ENCODE results near the gene PCDHGA12. TPM values are rescaled to one million over a fixed set of nuclear protein-coding genes. Genes with fewer than 3 reads are reported as not detected.
"Not testable (repeated sequence)": the region's sequence is repeated elsewhere in the genome, so short reads cannot be mapped to it uniquely, and the experiment has no call there.

Gene PCDHGA12
- total RNA-seq, 2 experiments from 2014 or later, result not detected

DNA sequence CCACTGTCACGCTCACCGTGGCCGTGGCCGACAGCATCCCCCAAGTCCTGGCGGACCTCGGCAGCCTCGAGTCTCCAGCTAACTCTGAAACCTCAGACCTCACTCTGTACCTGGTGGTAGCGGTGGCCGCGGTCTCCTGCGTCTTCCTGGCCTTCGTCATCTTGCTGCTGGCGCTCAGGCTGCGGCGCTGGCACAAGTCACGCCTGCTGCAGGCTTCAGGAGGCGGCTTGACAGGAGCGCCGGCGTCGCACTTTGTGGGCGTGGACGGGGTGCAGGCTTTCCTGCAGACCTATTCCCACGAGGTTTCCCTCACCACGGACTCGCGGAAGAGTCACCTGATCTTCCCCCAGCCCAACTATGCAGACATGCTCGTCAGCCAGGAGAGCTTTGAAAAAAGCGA lies 2.4 kb downstream of the PCDHGA12 start:
- H3K36me3 Mint-ChIP-seq (ENCODE audit: low read depth), result peaks cover 16% of the 10 kb centered on the region
- H3K9me3 Mint-ChIP-seq, result peaks cover 26% of the 10 kb centered on the region
- DNase-seq, H3K27ac Mint-ChIP-seq, CTCF ChIA-PET, H3K4me3 Mint-ChIP-seq, POLR2A ChIA-PET: not testable (repeated sequence)
- H3K4me1 Mint-ChIP-seq, result peaks cover 11% of the 10 kb centered on the region
- H3K27me3 Mint-ChIP-seq, result peaks cover 37% of the 10 kb centered on the region

DNA sequence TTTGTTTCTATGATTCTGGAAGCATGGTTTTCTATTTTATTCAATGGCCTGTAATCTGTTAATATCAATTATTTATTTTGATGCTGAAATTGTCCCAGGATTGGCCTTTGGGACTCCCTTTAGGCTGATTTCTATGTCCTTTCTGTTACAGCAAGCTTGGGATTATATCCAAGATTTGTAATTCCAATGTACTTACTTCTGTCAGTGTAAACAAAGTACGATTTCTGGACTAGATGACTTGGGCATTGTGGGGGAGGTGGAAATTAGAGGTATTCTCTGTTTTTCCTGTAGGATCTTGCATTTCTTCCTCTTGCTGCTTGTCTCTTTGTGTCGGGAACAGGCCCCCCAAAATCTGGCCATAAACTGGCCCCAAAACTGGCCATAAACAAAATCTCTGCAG lies 3.7 kb downstream of the PCDHGA12 start:
- DNase-seq, result no peak
- Mint-ChIP-seq H3K4me3 (no peak overlapping the region), H3K9me3 (peaks cover 21% of the 10 kb centered on the region), H3K27ac (no peak overlapping the region), H3K36me3 (ENCODE audit: low read depth) (peaks cover 16% of the 10 kb centered on the region), H3K27me3 (peaks cover 33% of the 10 kb centered on the region), H3K4me1 (peaks cover 11% of the 10 kb centered on the region)
- ChIA-PET POLR2A (no interaction called here), CTCF (interaction anchor here (0.7 kb wide), 1 partner anchor 158 kb away, joined by 4 read pairs; no protein-coding TSS in a partner anchor)

DNA sequence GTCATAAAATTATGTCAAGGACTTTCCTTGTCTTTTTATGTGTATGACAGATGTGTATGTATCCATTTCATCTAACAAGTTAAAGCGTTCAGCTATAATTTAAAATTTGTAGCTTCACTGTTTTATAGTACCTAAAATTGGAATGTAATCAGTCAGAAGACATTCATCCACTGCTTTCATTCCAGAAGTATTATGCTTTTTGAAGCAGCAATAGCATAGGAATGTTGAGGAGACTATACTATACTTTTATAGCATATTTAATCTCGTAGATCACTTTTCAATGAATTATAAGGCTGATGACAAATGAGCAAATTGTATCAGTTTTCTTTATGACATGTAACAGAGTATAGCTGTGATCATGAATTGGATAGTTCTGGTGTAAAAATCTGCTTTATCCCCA lies 6.9 kb downstream of the PCDHGA12 start:
- Mint-ChIP-seq H3K27me3 (peaks cover 13% of the 10 kb centered on the region), H3K36me3 (ENCODE audit: low read depth) (peaks cover 6% of the 10 kb centered on the region), H3K9me3 (peaks cover 4% of the 10 kb centered on the region), H3K27ac (no peak overlapping the region), H3K4me3 (no peak overlapping the region), H3K4me1 (peaks cover under 1% of the 10 kb centered on the region)
- ChIA-PET CTCF (no interaction called here), POLR2A (no interaction called here)
- no peak for DNase-seq

- Mint-ChIP-seq H3K27ac (no peak overlapping the region), H3K36me3 (ENCODE audit: low read depth) (no peaks in the 10 kb centered on the region), H3K4me1 (no peaks in the 10 kb centered on the region), H3K27me3 (peaks cover 5% of the 10 kb centered on the region), H3K4me3 (no peak overlapping the region), H3K9me3 (no peaks in the 10 kb centered on the region)
- CTCF ChIA-PET, result no interaction called here
- POLR2A ChIA-PET, result interaction anchor here (0.7 kb wide), 1 partner anchor 75 kb away, joined by 3 read pairs; no protein-coding TSS in a partner anchor
- DNase-seq, result no peak
Measured at GRCh38 chr5:141439411-141440141, 9.3 kb downstream of the PCDHGA12 start.

- Mint-ChIP-seq H3K27ac (no peak overlapping the region), H3K4me3 (no peak overlapping the region), H3K36me3 (ENCODE audit: low read depth) (no peaks in the 10 kb centered on the region), H3K27me3 (peaks cover 4% of the 10 kb centered on the region), H3K4me1 (no peaks in the 10 kb centered on the region), H3K9me3 (no peaks in the 10 kb centered on the region)
- no peak for DNase-seq
- POLR2A ChIA-PET, result interaction anchor here (0.7 kb wide), 1 partner anchor 76 kb away, joined by 3 read pairs; no protein-coding TSS in a partner anchor
- CTCF ChIA-PET, result no interaction called here
Measured at GRCh38 chr5:141440341-141440740, 10.0 kb downstream of the PCDHGA12 start.

GRCh38 chr5:141441571-141442170 lies 11.4 kb downstream of the PCDHGA12 start:
- DNase-seq, result no peak
- no peak overlapping the region for H3K27ac Mint-ChIP-seq
- H3K4me3 Mint-ChIP-seq, result no peak overlapping the region
- POLR2A ChIA-PET, result no interaction called here
- H3K4me1 Mint-ChIP-seq, result no peaks in the 10 kb centered on the region
- H3K27me3 Mint-ChIP-seq, result peaks cover 6% of the 10 kb centered on the region
- H3K36me3 Mint-ChIP-seq (ENCODE audit: low read depth), result no peaks in the 10 kb centered on the region
- no peaks in the 10 kb centered on the region for H3K9me3 Mint-ChIP-seq
- CTCF ChIA-PET, result no interaction called here

- CTCF ChIA-PET, result interaction anchor here (1.1 kb wide), 1 partner anchor 68 kb away, joined by 3 read pairs; the partner anchor contains the start of gene PCDHGB5
- Mint-ChIP-seq H3K9me3 (no peaks in the 10 kb centered on the region), H3K36me3 (ENCODE audit: low read depth) (no peaks in the 10 kb centered on the region), H3K27me3 (peaks cover 10% of the 10 kb centered on the region), H3K27ac (no peak overlapping the region), H3K4me1 (no peaks in the 10 kb centered on the region), H3K4me3 (no peak overlapping the region)
- POLR2A ChIA-PET, result no interaction called here
- DNase-seq, result no peak
Measured at GRCh38 chr5:141465351-141465750, 35.0 kb downstream of the PCDHGA12 start.

DNA sequence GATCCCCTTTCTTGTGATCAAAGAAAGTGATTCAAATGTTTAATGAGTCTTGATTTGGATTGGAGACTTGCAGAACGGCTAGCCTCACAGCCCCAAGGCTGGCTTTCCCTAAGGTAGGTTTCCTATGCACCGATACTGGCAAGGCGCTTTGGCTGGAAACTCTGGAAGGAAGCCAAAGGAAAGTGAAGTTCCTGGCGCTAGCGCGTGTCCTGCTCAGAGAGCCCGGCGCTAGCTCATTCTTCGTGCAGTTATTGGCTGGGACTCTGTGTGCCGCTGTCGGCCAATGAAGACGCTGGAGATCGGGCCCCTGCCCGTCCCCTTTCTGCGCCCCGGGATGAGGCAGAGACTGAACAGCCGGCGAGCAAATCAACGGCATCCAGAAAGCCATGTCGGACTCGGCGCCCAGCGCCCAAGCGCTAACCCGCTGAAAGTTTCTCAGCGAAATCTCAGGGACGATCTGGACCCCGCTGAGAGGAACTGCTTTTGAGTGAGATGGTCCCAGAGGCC lies 45.4 kb downstream of the PCDHGA12 start, which contains the start of gene PCDHGC3:
Gene PCDHGC3, plus strand, starts transcription at position 342 of the 507 bp plus-strand sequence. Its CDS starts 151 bp downstream, at position 493.
- Mint-ChIP-seq H3K27me3 (peaks cover 66% of the 10 kb centered on the region), H3K4me1 (peaks cover 19% of the 10 kb centered on the region), H3K9me3 (no peaks in the 10 kb centered on the region), H3K36me3 (ENCODE audit: low read depth) (peaks cover 7% of the 10 kb centered on the region), H3K27ac (peak within 1 kb of the TSS; percentile 46), H3K4me3 (peak within 1 kb of the TSS; percentile 69)
- POLR2A ChIA-PET, result no interaction called here
- CTCF ChIA-PET, result interaction anchor here (0.7 to 2.4 kb wide), 6 partner anchors 10 to 57 kb away, joined by 3 to 6 read pairs (median 4); partner anchors contain the start of gene PCDHGC4
- DNase-seq, result no peak

GRCh38 chr5:141476132-141476911 lies 46.0 kb downstream of the PCDHGA12 start:
- ChIA-PET CTCF (interaction anchor here (0.7 to 2.4 kb wide), 3 partner anchors 9 to 17 kb away, joined by 3 to 6 read pairs (median 3); partner anchors contain the start of gene PCDHGC4), POLR2A (no interaction called here)
- Mint-ChIP-seq H3K36me3 (ENCODE audit: low read depth) (peaks cover 7% of the 10 kb centered on the region), H3K27me3 (peaks cover 68% of the 10 kb centered on the region), H3K4me3 (peak overlapping the region; percentile 69), H3K4me1 (peaks cover 19% of the 10 kb centered on the region), H3K9me3 (no peaks in the 10 kb centered on the region), H3K27ac (peak overlapping the region; percentile 46)
- DNase-seq, result no peak

DNA sequence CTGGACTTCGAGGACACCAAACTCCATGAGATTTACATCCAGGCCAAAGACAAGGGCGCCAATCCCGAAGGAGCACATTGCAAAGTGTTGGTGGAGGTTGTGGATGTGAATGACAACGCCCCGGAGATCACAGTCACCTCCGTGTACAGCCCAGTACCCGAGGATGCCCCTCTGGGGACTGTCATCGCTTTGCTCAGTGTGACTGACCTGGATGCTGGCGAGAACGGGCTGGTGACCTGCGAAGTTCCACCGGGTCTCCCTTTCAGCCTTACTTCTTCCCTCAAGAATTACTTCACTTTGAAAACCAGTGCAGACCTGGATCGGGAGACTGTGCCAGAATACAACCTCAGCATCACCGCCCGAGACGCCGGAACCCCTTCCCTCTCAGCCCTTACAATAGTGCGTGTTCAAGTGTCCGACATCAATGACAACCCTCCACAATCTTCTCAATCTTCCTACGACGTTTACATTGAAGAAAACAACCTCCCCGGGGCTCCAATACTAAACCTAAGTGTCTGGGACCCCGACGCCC lies 46.8 kb downstream of the PCDHGA12 start:
- Mint-ChIP-seq H3K9me3 (no peaks in the 10 kb centered on the region), H3K27me3 (peaks cover 70% of the 10 kb centered on the region), H3K27ac (peak overlapping the region; percentile 19), H3K36me3 (ENCODE audit: low read depth) (peaks cover 7% of the 10 kb centered on the region), H3K4me1 (peaks cover 19% of the 10 kb centered on the region), H3K4me3 (peak overlapping the region; percentile 44)
- POLR2A ChIA-PET, result no interaction called here
- CTCF ChIA-PET, result interaction anchor here (2.4 kb wide), 1 partner anchor 8 kb away, joined by 6 read pairs; the partner anchor contains the start of gene PCDHGC4
- no peak for DNase-seq

- POLR2A ChIA-PET, result no interaction called here
- Mint-ChIP-seq H3K27ac (no peak overlapping the region), H3K4me3 (no peak overlapping the region), H3K4me1 (peaks cover 19% of the 10 kb centered on the region), H3K27me3 (peaks cover 77% of the 10 kb centered on the region), H3K36me3 (ENCODE audit: low read depth) (peaks cover 7% of the 10 kb centered on the region), H3K9me3 (no peaks in the 10 kb centered on the region)
- CTCF ChIA-PET, result interaction anchor here (0.6 to 0.9 kb wide), 2 partner anchors 25 to 28 kb away, joined by 4 to 6 read pairs; no protein-coding TSS in a partner anchor
- no peak for DNase-seq
Measured at GRCh38 chr5:141477815-141478214, 47.5 kb downstream of the PCDHGA12 start.

DNA sequence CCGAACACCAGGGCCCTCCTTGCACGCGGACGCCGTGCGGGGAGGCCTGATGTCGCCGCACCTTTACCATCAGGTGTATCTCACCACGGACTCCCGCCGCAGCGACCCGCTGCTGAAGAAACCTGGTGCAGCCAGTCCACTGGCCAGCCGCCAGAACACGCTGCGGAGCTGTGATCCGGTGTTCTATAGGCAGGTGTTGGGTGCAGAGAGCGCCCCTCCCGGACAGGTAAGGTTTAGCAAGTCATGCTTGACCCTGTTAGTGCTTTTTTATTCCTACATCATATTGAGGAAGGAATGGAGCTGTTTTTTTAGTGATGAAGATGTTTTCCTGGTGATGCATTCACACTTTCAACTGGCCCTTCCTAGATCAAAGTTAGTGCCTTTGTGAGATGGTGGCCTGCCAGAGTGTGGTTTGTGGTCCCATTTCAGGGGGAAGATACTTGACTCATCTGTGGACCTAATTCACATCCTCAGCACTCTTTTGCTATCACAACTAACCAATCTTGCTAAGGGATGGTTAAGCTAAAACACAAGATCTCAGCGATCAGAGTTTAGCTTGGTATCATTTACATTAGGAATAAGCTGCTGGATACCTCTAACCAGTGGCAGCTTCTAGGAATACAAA lies 48.1 kb downstream of the PCDHGA12 start:
- no peak overlapping the region for H3K4me3 Mint-ChIP-seq
- POLR2A ChIA-PET, result no interaction called here
- DNase-seq, result no peak
- H3K27me3 Mint-ChIP-seq, result peaks cover 82% of the 10 kb centered on the region
- peaks cover 19% of the 10 kb centered on the region for H3K4me1 Mint-ChIP-seq
- CTCF ChIA-PET, result interaction anchor here (0.6 to 0.9 kb wide), 2 partner anchors 24 to 28 kb away, joined by 4 to 6 read pairs; no protein-coding TSS in a partner anchor
- peaks cover 7% of the 10 kb centered on the region for H3K36me3 Mint-ChIP-seq (ENCODE audit: low read depth)
- no peaks in the 10 kb centered on the region for H3K9me3 Mint-ChIP-seq
- H3K27ac Mint-ChIP-seq, result no peak overlapping the region
